ENCODE measurements around the gene BLOC1S4.

- TF ChIP-seq, protein P1, sequence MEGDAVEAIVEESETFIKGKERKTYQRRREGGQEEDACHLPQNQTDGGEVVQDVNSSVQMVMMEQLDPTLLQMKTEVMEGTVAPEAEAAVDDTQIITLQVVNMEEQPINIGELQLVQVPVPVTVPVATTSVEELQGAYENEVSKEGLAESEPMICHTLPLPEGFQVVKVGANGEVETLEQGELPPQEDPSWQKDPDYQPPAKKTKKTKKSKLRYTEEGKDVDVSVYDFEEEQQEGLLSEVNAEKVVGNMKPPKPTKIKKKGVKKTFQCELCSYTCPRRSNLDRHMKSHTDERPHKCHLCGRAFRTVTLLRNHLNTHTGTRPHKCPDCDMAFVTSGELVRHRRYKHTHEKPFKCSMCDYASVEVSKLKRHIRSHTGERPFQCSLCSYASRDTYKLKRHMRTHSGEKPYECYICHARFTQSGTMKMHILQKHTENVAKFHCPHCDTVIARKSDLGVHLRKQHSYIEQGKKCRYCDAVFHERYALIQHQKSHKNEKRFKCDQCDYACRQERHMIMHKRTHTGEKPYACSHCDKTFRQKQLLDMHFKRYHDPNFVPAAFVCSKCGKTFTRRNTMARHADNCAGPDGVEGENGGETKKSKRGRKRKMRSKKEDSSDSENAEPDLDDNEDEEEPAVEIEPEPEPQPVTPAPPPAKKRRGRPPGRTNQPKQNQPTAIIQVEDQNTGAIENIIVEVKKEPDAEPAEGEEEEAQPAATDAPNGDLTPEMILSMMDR (IDR thresholded peaks at IDR 0.05; ENCODE audit: low read depth, low read length, missing input control) = no peak
- TF ChIP-seq GABPA (IDR thresholded peaks at IDR 0.05 in 1 of 2, conservative IDR thresholded peaks at IDR 0.05 in 1 of 2) (no peak), EGR1 (IDR thresholded peaks at IDR 0.05; ENCODE audit: low read depth in 2 of 2) (no peak), HNF4G (IDR thresholded peaks at IDR 0.05) (no peak), ATF3 (IDR thresholded peaks at IDR 0.05) (no peak), YY1 (IDR thresholded peaks at IDR 0.05) (no peak), TAF1 (conservative IDR thresholded peaks at IDR 0.05) (no peak), RAD21 (IDR thresholded peaks at IDR 0.05) (no peak), SP1 (IDR thresholded peaks at IDR 0.05) (no peak), ZBTB33 (IDR thresholded peaks at IDR 0.05) (no peak)
- TF ChIP-seq, protein P2, sequence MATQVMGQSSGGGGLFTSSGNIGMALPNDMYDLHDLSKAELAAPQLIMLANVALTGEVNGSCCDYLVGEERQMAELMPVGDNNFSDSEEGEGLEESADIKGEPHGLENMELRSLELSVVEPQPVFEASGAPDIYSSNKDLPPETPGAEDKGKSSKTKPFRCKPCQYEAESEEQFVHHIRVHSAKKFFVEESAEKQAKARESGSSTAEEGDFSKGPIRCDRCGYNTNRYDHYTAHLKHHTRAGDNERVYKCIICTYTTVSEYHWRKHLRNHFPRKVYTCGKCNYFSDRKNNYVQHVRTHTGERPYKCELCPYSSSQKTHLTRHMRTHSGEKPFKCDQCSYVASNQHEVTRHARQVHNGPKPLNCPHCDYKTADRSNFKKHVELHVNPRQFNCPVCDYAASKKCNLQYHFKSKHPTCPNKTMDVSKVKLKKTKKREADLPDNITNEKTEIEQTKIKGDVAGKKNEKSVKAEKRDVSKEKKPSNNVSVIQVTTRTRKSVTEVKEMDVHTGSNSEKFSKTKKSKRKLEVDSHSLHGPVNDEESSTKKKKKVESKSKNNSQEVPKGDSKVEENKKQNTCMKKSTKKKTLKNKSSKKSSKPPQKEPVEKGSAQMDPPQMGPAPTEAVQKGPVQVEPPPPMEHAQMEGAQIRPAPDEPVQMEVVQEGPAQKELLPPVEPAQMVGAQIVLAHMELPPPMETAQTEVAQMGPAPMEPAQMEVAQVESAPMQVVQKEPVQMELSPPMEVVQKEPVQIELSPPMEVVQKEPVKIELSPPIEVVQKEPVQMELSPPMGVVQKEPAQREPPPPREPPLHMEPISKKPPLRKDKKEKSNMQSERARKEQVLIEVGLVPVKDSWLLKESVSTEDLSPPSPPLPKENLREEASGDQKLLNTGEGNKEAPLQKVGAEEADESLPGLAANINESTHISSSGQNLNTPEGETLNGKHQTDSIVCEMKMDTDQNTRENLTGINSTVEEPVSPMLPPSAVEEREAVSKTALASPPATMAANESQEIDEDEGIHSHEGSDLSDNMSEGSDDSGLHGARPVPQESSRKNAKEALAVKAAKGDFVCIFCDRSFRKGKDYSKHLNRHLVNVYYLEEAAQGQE (IDR thresholded peaks at IDR 0.05) = no peak
- TF ChIP-seq, protein P3, sequence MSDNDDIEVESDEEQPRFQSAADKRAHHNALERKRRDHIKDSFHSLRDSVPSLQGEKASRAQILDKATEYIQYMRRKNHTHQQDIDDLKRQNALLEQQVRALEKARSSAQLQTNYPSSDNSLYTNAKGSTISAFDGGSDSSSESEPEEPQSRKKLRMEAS (IDR thresholded peaks at IDR 0.05) = no peak
Measured at GRCh38 chr4:6714954-6715353, 1.0 kb upstream of the BLOC1S4 start.
